Measurements from ENCODE around the gene UBAC2. TPM values are rescaled to one million over a fixed set of nuclear protein-coding genes. Genes with fewer than 3 reads are reported as not detected.
"Not testable (repeated sequence)": the region's sequence is repeated elsewhere in the genome, so short reads cannot be mapped to it uniquely, and the experiment has no call there.

Gene UBAC2
- polyA plus RNA-seq, 3 donors: 33.0 to 45.2 (median 38.0) TPM

- no peak overlapping the region for H3K27ac ChIP-seq (ENCODE audit: low read depth, low read length)
- 84 to 90% (median 88%) methylated on average over 13 of the region's 13 CpGs for WGBS, 3 donors
Measured at GRCh38 chr13:99384468-99384867, 183.8 kb downstream of the UBAC2 start.

- no peak overlapping the region for H3K27ac ChIP-seq (ENCODE audit: low read depth, low read length)
- WGBS, 3 donors: 94 to 95% (median 94%) methylated on average over 15 of the region's 15 CpGs
Measured at GRCh38 chr13:99385161-99385560, 184.5 kb downstream of the UBAC2 start.

GRCh38 chr13:99385940-99386339, 185.3 kb downstream of the UBAC2 start:
- WGBS, 3 donors: 74 to 85% (median 79%) methylated on average over 6 of the region's 6 CpGs
- H3K27ac ChIP-seq (ENCODE audit: low read depth, low read length): no peak overlapping the region

GRCh38 chr13:99386495-99386894, 185.8 kb downstream of the UBAC2 start:
- H3K27ac ChIP-seq (ENCODE audit: low read depth, low read length): no peak overlapping the region
- WGBS, 3 donors: 72 to 81% (median 75%) methylated on average over 10 of the region's 10 CpGs

- H3K27ac ChIP-seq (ENCODE audit: low read depth, low read length): no peak overlapping the region
- WGBS, 3 donors: 69 to 78% (median 71%) methylated on average over 12 of the region's 12 CpGs
Measured at GRCh38 chr13:99386911-99387788, 186.5 kb downstream of the UBAC2 start.

GRCh38 chr13:99388334-99388923, 187.8 kb downstream of the UBAC2 start:
- WGBS, 3 donors: 96 to 99% (median 96%) methylated on average over 14 of the region's 14 CpGs
- no peak overlapping the region for H3K27ac ChIP-seq (ENCODE audit: low read depth, low read length)

GRCh38 chr13:99389094-99389493, 188.4 kb downstream of the UBAC2 start:
- 89 to 93% (median 90%) methylated on average over 6 of the region's 6 CpGs for WGBS, 3 donors
- not testable (repeated sequence) for H3K27ac ChIP-seq (ENCODE audit: low read depth, low read length)

- 92 to 95% (median 94%) methylated on average over 19 of the region's 19 CpGs for WGBS, 3 donors
- no peak overlapping the region for H3K27ac ChIP-seq (ENCODE audit: low read depth, low read length)
Measured at GRCh38 chr13:99389520-99390304, 189.1 kb downstream of the UBAC2 start.

- no peak overlapping the region for H3K27ac ChIP-seq (ENCODE audit: low read depth, low read length)
- 91 to 96% (median 94%) methylated on average over 12 to 13 of the region's 13 CpGs for WGBS, 3 donors
Measured at GRCh38 chr13:99390601-99391000, 189.9 kb downstream of the UBAC2 start.

GRCh38 chr13:99391781-99392469, 191.3 kb downstream of the UBAC2 start:
- WGBS, 3 donors: 79 to 84% (median 82%) methylated on average over 11 of the region's 11 CpGs
- H3K27ac ChIP-seq (ENCODE audit: low read depth, low read length): no peak overlapping the region

- H3K27ac ChIP-seq (ENCODE audit: low read depth, low read length): no peak overlapping the region
- WGBS, 3 donors: 60 to 69% (median 67%) methylated on average over 13 of the region's 13 CpGs
Measured at GRCh38 chr13:99392470-99393135, 191.9 kb downstream of the UBAC2 start.

- WGBS, 3 donors: 95 to 98% (median 96%) methylated on average over 7 of the region's 7 CpGs
- H3K27ac ChIP-seq (ENCODE audit: low read depth, low read length): not testable (repeated sequence)
Measured at GRCh38 chr13:99393391-99393790, 192.7 kb downstream of the UBAC2 start.

GRCh38 chr13:99393791-99394735, 193.4 kb downstream of the UBAC2 start:
- WGBS, 3 donors: 87 to 94% (median 93%) methylated on average over 21 of the region's 21 CpGs

GRCh38 chr13:99395436-99395835, 194.8 kb downstream of the UBAC2 start:
- no peak overlapping the region for H3K27ac ChIP-seq (ENCODE audit: low read depth, low read length)
- WGBS, 3 donors: 96 to 97% (median 97%) methylated on average over 11 of the region's 11 CpGs

More at GRCh38 chr13:99393791-99394735, 193.4 kb downstream of the UBAC2 start:
- H3K27ac ChIP-seq (ENCODE audit: low read depth, low read length): no peak overlapping the region

GRCh38 chr13:99396446-99396845, 195.8 kb downstream of the UBAC2 start:
- H3K27ac ChIP-seq (ENCODE audit: low read depth, low read length): no peak overlapping the region
- WGBS, 3 donors: 92 to 93% (median 93%) methylated on average over 7 of the region's 7 CpGs

GRCh38 chr13:99398071-99398470, 197.4 kb downstream of the UBAC2 start:
- no peak overlapping the region for H3K27ac ChIP-seq (ENCODE audit: low read depth, low read length)
- 87 to 93% (median 91%) methylated on average over 9 of the region's 9 CpGs for WGBS, 3 donors
